Transverse colon (tissue), 4 donors: Measurements from ENCODE around the gene IGLL5. TPM values are rescaled to one million over a fixed set of nuclear protein-coding genes. Genes with fewer than 3 reads are reported as not detected.

Experiments used
- DNase-seq: peaks from one replicate; pipeline ENCODE4 v3.0.0-alpha.2; 2019
- H3K27ac ChIP-seq, 4 donors: fragments of 200-600 bp; sonication (generic); 2 replicates each; pipeline ENCODE4 v1.5.1; 2016 to 2018; ENCODE audit warnings: inconsistent platforms in 4 of 4
- H3K27me3 ChIP-seq: fragments of 200-600 bp; sonication (generic); 2 replicates; pipeline ENCODE4 v1.5.1; 2017; ENCODE audit warnings: inconsistent platforms
- H3K36me3 ChIP-seq, 4 donors: fragments of 200-600 bp; sonication (generic); 2 replicates each; pipeline ENCODE4 v1.5.1; 2017 to 2019; ENCODE audit warnings: inconsistent platforms in 4 of 4
- H3K4me1 ChIP-seq, 4 donors: fragments of 200-600 bp; sonication (generic); 2 replicates each; pipeline ENCODE4 v1.5.1; 2017 to 2020; ENCODE audit warnings: inconsistent platforms in 4 of 4
- H3K4me3 ChIP-seq, 4 donors: fragments of 200-600 bp; sonication (generic); 1 replicate in 1 of 4; 2 replicates in 3 of 4; pipeline versions ENCODE4 v1.5.1 to v1.6.1; 2017 to 2019; ENCODE audit warnings: inconsistent platforms in 4 of 4
- H3K9me3 ChIP-seq, 2 donors: fragments of 200-600 bp; sonication (generic); 2 replicates each; pipeline ENCODE4 v1.5.1; 2017 to 2019; ENCODE audit warnings: inconsistent platforms in 2 of 2
- CTCF ChIP-seq, 5 experiments: fragments of 200-600 bp in 3 of 5; fragments of 450-650 bp in 2 of 5; sonication (generic) in 3 of 5; IDR thresholded peaks; 1 replicate in 2 of 5; 2 replicates in 3 of 5; pipeline ENCODE4 v1.5.1; 2016 to 2017; ENCODE audit warnings: antibody characterized with exemption in 5 of 5, inconsistent platforms in 3 of 5, mild to moderate bottlenecking in 2 of 5, moderate library complexity in 1 of 5
- EP300 ChIP-seq: sonication (generic); formaldehyde crosslinking; IDR thresholded peaks from one replicate; pipeline ENCODE4 v1.6.1; 2017; ENCODE audit warnings: antibody characterized with exemption, low read depth
- POLR2A ChIP-seq: fragments of 450-650 bp; IDR thresholded peaks from one replicate; pipeline ENCODE4 v1.6.1; 2016; ENCODE audit warnings: antibody characterized with exemption, mild to moderate bottlenecking, moderate library complexity
- POLR2AphosphoS5 ChIP-seq, 3 donors: sonication (generic); formaldehyde crosslinking; IDR thresholded peaks; one replicate each; pipeline ENCODE4 v1.6.1; 2016; ENCODE audit warnings: antibody characterized with exemption in 3 of 3
- WGBS, 2 donors: methylation state at CpG; one replicate each; pipeline ENCODE4 v1.1.5; 2018; ENCODE audit warnings: low coverage in 1 of 2; 5-methylcytosine and 5-hydroxymethylcytosine counted together
- in situ Hi-C, 4 donors: fragments of 200-750 bp; cut with MboI; loops; one replicate each; pipeline versions ENCODE4 v1.15.0 to v1.15.1; 2017; ENCODE audit warnings: low sequenced_read_pairs in 3 of 4, low pct_ligation_motif_present in 1 of 4, low pct_unique_long_range_greater_than_20kb in 1 of 4
- intact Hi-C: fragments of 100-400 bp; cut with DNase I; formaldehyde crosslinking; loops from one replicate; pipeline ENCODE4 v1.15.1; 2023; ENCODE audit warnings: low total_unique reads
- total RNA-seq, 4 donors: library from RNA; depleted of rRNA; stranded (reverse); fragments of >200 nt; gene quantifications; one replicate each; pipeline ENCODE4 v1.1.0, GENCODE V29; 2016

IGLL5 gene
- total RNA-seq, 4 donors from 2014 or later: 14.9 to 104 (median 33.8) TPM; not detected in 1

GRCh38 chr22:22856364-22856763 is 31.3 kb upstream of the IGLL5 start:
- WGBS, 2 donors: 95% methylated on average over 6 of the region's 6 CpGs; no CpG with 5 or more reads in 1 of the 2 donors
- in situ Hi-C loops (no loop called here), intact Hi-C loops (no loop called here)

DNA sequence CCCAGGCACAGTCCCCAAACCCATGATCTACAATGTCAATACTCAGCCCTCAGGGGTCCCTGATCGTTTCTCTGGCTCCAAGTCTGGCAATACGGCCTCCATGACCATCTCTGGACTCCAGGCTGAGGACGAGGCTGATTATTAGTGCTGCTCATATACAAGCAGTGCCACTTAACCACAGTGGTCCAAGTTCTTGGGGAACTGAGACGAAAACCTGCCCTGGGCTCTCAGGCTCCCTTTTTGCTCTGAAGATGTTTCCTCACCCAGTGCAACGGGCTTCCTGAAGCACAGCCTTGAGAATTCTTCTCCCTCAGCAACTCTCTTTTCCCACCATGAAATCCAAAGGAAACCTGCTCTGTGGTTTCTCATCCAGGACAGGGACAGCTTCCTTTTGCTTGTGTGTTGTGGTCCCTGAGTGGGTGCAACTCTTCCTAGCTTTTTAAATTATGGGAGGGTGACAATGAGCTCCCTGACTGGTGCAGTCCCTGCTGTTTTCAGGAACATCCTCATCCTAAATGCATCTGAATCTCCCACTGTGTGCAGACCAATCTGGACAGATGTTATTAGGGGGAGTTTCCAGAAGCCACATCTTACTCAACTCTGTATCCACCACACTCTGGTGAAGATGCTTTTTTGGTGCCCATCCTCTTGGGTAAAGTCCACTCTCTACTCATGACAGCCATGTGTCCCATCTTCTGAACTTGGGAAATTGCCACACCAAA is 30.6 kb upstream of the IGLL5 start:
- H3K27me3 ChIP-seq: peaks cover 4% of the 10 kb centered on the region
- intact Hi-C loops (no loop called here), in situ Hi-C loops (no loop called here)
- H3K27ac ChIP-seq: no peak overlapping the region
- WGBS, 2 donors: 96% methylated on average over 5 of the region's 5 CpGs; no CpG with 5 or more reads in 1 of the 2 donors
- no peaks in the 10 kb centered on the region for H3K4me1 ChIP-seq
- no peak overlapping the region for H3K4me3 ChIP-seq
- TF ChIP-seq POLR2A: no peak
- TF ChIP-seq EP300: no peak
- no peak for TF ChIP-seq POLR2AphosphoS5 (IDR thresholded peaks at IDR 0.05)
- TF ChIP-seq CTCF (IDR thresholded peaks at IDR 0.05): no peak
- DNase-seq: no peak
- H3K36me3 ChIP-seq: no peaks in the 10 kb centered on the region
- no peaks in the 10 kb centered on the region for H3K9me3 ChIP-seq

More at GRCh38 chr22:22856364-22856763, 31.3 kb upstream of the IGLL5 start:
- DNase-seq: no peak
- Histone ChIP-seq H3K27me3 (peaks cover 4% of the 10 kb centered on the region), H3K27ac (no peak overlapping the region), H3K4me1 (no peaks in the 10 kb centered on the region), H3K9me3 (no peaks in the 10 kb centered on the region), H3K4me3 (no peak overlapping the region), H3K36me3 (no peaks in the 10 kb centered on the region)
- TF ChIP-seq CTCF (IDR thresholded peaks at IDR 0.05) (no peak), POLR2A (no peak), EP300 (no peak), POLR2AphosphoS5 (IDR thresholded peaks at IDR 0.05) (no peak)

DNA sequence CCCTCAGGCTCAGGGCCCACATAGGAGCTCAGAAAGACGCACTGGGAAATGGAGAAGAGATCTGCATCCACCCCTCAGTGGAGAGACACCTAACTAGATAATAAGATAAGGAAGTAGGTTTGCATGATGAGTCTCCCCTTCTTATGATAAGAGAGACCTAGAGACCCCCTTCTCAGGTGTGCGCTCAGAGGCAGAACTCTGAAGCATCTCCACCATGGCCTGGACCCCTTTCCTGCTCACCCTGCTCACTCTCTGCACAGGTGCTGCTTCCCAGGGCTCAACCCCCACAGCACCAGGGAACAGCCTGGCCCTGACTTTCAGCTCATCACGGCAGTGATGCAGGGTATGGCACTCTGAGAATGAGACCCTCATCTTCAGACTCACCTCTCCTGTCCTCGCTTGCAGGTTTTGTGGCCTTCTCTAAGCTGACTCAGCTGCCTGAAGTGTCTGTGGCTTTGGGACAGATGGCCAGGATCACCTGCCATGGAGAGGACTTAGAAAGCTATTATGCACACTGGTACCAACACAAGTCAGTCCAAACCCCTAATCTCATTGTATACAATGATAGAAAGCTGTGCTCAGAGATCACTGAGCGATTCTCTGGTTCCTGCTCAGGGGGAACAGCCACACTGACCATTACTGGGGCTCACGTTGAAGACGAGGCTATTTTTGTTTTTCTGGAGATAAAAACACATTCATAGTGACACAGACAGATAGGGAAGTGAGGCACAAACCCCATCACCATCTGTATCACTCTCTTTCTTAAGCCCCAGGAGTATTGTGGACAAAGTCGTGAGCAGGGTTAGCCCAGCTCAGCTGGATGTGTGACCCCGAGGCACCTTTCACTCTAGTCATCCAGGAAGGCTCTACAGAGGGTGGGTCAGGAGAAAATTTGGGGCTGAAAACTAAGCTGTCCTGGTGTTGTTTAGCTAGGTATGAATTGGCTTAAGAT is 29.7 kb upstream of the IGLL5 start:
- H3K36me3 ChIP-seq: no peaks in the 10 kb centered on the region
- H3K4me3 ChIP-seq: no peak overlapping the region
- no peak for TF ChIP-seq EP300
- TF ChIP-seq POLR2A: no peak
- no peak for TF ChIP-seq CTCF (IDR thresholded peaks at IDR 0.05)
- no peak for TF ChIP-seq POLR2AphosphoS5 (IDR thresholded peaks at IDR 0.05)
- 84% methylated on average over 9 of the region's 9 CpGs; no CpG with 5 or more reads in 1 of the 2 donors for WGBS, 2 donors
- no peak for DNase-seq
- no peaks in the 10 kb centered on the region for H3K9me3 ChIP-seq
- in situ Hi-C loops: no loop called here
- H3K4me1 ChIP-seq: no peaks in the 10 kb centered on the region
- no peak overlapping the region for H3K27ac ChIP-seq
- peaks cover 4% of the 10 kb centered on the region for H3K27me3 ChIP-seq
- intact Hi-C loops: no loop called here

GRCh38 chr22:22858559-22858937 is 29.1 kb upstream of the IGLL5 start:
- intact Hi-C loops: no loop called here
- Histone ChIP-seq H3K27me3 (peaks cover 4% of the 10 kb centered on the region), H3K36me3 (no peaks in the 10 kb centered on the region), H3K9me3 (no peaks in the 10 kb centered on the region), H3K4me1 (no peaks in the 10 kb centered on the region), H3K27ac (no peak overlapping the region), H3K4me3 (no peak overlapping the region)
- DNase-seq: no peak
- TF ChIP-seq POLR2A (no peak), EP300 (no peak), CTCF (IDR thresholded peaks at IDR 0.05) (no peak), POLR2AphosphoS5 (IDR thresholded peaks at IDR 0.05) (no peak)
- in situ Hi-C loops: no loop called here
- WGBS, 2 donors: 86% methylated on average over 2 of the region's 2 CpGs; no CpG with 5 or more reads in 1 of the 2 donors
